H1 (cell line): ENCODE measurements around the gene CBLL2. TPM values are rescaled to one million over a fixed set of nuclear protein-coding genes. Genes with fewer than 3 reads are reported as not detected.

Experiments
- CTCF ChIA-PET: fragments of 300-600 bp; sonication (Branson Sonifier 250); formaldehyde crosslinking; loops from one replicate; lab custom pipeline; 2021; ENCODE audit not compliant: partially characterized antibody; lab: Charles Lee
- POLR2A ChIA-PET: fragments of 300-600 bp; sonication (Branson Sonifier 250); formaldehyde crosslinking; loops from one replicate; lab custom pipeline; 2021; ENCODE audit warnings: inconsistent platforms; ENCODE audit not compliant: partially characterized antibody; lab: Charles Lee
- DNase-seq, 2 experiments: peaks; one replicate each; pipeline versions ENCODE4 v3.0.0 to v3.0.0-alpha.2; 2010 to 2022; ENCODE audit warnings: low spot score in 2 of 2, low read depth in 1 of 2, mixed read lengths in 1 of 2
- FAIRE-seq: peaks from 2 replicates; lab custom pipeline; 2011; peaks lifted over from hg19 to GRCh38; lab: Jason Lieb, UNC
- H2AFZ ChIP-seq: 2 replicates; pipeline ENCODE4 v1.8.1; 2012; ENCODE audit warnings: low read length, inconsistent platforms
- H2AK5ac ChIP-seq: 2 replicates; pipeline ENCODE4 v1.6.1; 2013; ENCODE audit warnings: low read depth, low read length
- H2BK120ac ChIP-seq: replicated peaks from 2 replicates; pipeline ENCODE3; 2013; ENCODE audit warnings: low read depth, low read length, inconsistent platforms
- H2BK12ac ChIP-seq: 2 replicates; pipeline ENCODE4 v1.6.1; 2013; ENCODE audit warnings: low read depth, low read length
- H2BK15ac ChIP-seq: 2 replicates; pipeline ENCODE4 v1.6.1; 2013; ENCODE audit warnings: low read length
- H2BK20ac ChIP-seq: 2 replicates; pipeline ENCODE4 v1.6.1; 2013; ENCODE audit warnings: low read length
- H2BK5ac ChIP-seq: 2 replicates; pipeline ENCODE4 v1.6.1; 2013; ENCODE audit warnings: low read depth, low read length
- H3K14ac ChIP-seq: 2 replicates; pipeline ENCODE4 v1.6.1; 2013; ENCODE audit warnings: inconsistent platforms; ENCODE audit not compliant: insufficient read length
- H3K18ac ChIP-seq: 2 replicates; pipeline ENCODE4 v1.6.1; 2013; ENCODE audit warnings: low read length; ENCODE audit errors: extremely low read depth
- H3K23ac ChIP-seq: 2 replicates; pipeline ENCODE4 v1.6.1; 2013; ENCODE audit warnings: inconsistent platforms; ENCODE audit not compliant: insufficient read length
- H3K23me2 ChIP-seq: 2 replicates; pipeline ENCODE4 v1.6.1; 2013; ENCODE audit warnings: low read depth, low read length
- H3K27ac ChIP-seq: 2 replicates; pipeline ENCODE4 v1.6.1; 2011; ENCODE audit warnings: low read depth, low read length, inconsistent platforms
- H3K27me3 ChIP-seq, 4 experiments: replicated peaks in 1 of 4; 1 replicate in 1 of 4; 2 replicates in 3 of 4; pipeline versions ENCODE4 v1.6.1 to v1.8.1; 2011 to 2013; ENCODE audit warnings: low read length in 3 of 4, mild to moderate bottlenecking in 3 of 4, inconsistent platforms in 2 of 4, mixed read lengths in 2 of 4, moderate library complexity in 1 of 4; ENCODE audit not compliant: control insufficient read depth in 3 of 4, insufficient read depth in 3 of 4; ENCODE audit errors: extremely low read depth in 1 of 4
- H3K36me3 ChIP-seq, 4 experiments: 2 replicates each; pipeline versions ENCODE4 v1.6.1 to v1.8.1; 2011 to 2013; ENCODE audit warnings: mild to moderate bottlenecking in 4 of 4, low read length in 3 of 4, moderate library complexity in 2 of 4, control low read depth in 1 of 4, inconsistent platforms in 1 of 4; ENCODE audit not compliant: insufficient read depth in 4 of 4, control insufficient read depth in 2 of 4
- H3K4ac ChIP-seq: replicated peaks from 2 replicates; pipeline ENCODE3; 2013; ENCODE audit warnings: low read length, low read depth, mixed read lengths, inconsistent platforms; ENCODE audit not compliant: insufficient read length
- H3K4me1 ChIP-seq, 4 experiments: replicated peaks in 1 of 4; 1 replicate in 1 of 4; 2 replicates in 3 of 4; pipeline versions ENCODE4 v1.6.1 to v1.8.1; 2011 to 2013; ENCODE audit warnings: low read length in 3 of 4, inconsistent platforms in 2 of 4, mixed read lengths in 1 of 4; ENCODE audit not compliant: insufficient read depth in 4 of 4, control insufficient read depth in 3 of 4
- H3K4me2 ChIP-seq, 2 experiments: 2 replicates each; pipeline versions ENCODE4 v1.6.1 to v1.8.1; 2011 to 2013; ENCODE audit warnings: low read depth in 2 of 2, low read length in 2 of 2, control low read depth in 1 of 2, inconsistent platforms in 1 of 2, mild to moderate bottlenecking in 1 of 2; ENCODE audit not compliant: insufficient read depth in 1 of 2
- H3K4me3 ChIP-seq, 4 experiments: fragments of 200-600, 300-600 bp in 1 of 4; sonication (generic), shearing (Covaris generic), sonication (Bioruptor Twin) in 1 of 4; 2 replicates each; pipeline versions ENCODE4 v1.5.1 to v1.8.1; 2011 to 2016; ENCODE audit warnings: low read length in 4 of 4, low read depth in 3 of 4, control low read depth in 2 of 4, inconsistent platforms in 2 of 4, mild to moderate bottlenecking in 2 of 4, mixed read lengths in 1 of 4, moderate library complexity in 1 of 4; ENCODE audit not compliant: insufficient read depth in 2 of 4; ENCODE audit errors: extremely low read depth in 1 of 4
- H3K56ac ChIP-seq: replicated peaks from 2 replicates; pipeline ENCODE3; 2013; ENCODE audit warnings: low read depth, mild to moderate bottlenecking, mixed read lengths, low read length, inconsistent platforms; ENCODE audit not compliant: insufficient read length
- H3K79me1 ChIP-seq: 2 replicates; pipeline ENCODE4 v1.6.1; 2013; ENCODE audit warnings: low read depth, low read length, control low read depth
- H3K79me2 ChIP-seq, 2 experiments: 2 replicates each; pipeline versions ENCODE4 v1.6.1 to v1.8.1; 2012 to 2013; ENCODE audit warnings: low read length in 2 of 2, mild to moderate bottlenecking in 2 of 2, inconsistent platforms in 1 of 2; ENCODE audit not compliant: insufficient read depth in 2 of 2, control insufficient read depth in 1 of 2
- H3K9ac ChIP-seq, 4 experiments: replicated peaks in 1 of 4; 1 replicate in 1 of 4; 2 replicates in 3 of 4; pipeline versions ENCODE4 v1.6.1 to v1.8.1; 2011 to 2013; ENCODE audit warnings: low read depth in 3 of 4, low read length in 3 of 4, control low read depth in 2 of 4, mild to moderate bottlenecking in 2 of 4, moderate library complexity in 2 of 4, inconsistent platforms in 1 of 4; ENCODE audit errors: extremely low read depth in 1 of 4
- H3K9me3 ChIP-seq, 2 experiments: 2 replicates each; pipeline versions ENCODE4 v1.6.1 to v1.8.1; 2012 to 2013; ENCODE audit warnings: mild to moderate bottlenecking in 2 of 2, moderate library complexity in 2 of 2, control low read depth in 1 of 2, inconsistent platforms in 1 of 2, low read depth in 1 of 2, low read length in 1 of 2, mixed read lengths in 1 of 2; ENCODE audit not compliant: insufficient read depth in 2 of 2
- H4K20me1 ChIP-seq, 2 experiments: replicated peaks in 1 of 2; 2 replicates each; pipeline versions ENCODE3 to v1.8.1; 2011 to 2013; ENCODE audit warnings: inconsistent platforms in 2 of 2, low read length in 2 of 2, mild to moderate bottlenecking in 1 of 2; ENCODE audit not compliant: insufficient read depth in 2 of 2, control insufficient read depth in 1 of 2
- H4K5ac ChIP-seq: 2 replicates; pipeline ENCODE4 v1.6.1; 2013; ENCODE audit warnings: low read length, low read depth, mixed read lengths, inconsistent platforms; ENCODE audit not compliant: insufficient read length
- H4K8ac ChIP-seq: 2 replicates; pipeline ENCODE4 v1.8.0; 2013; ENCODE audit warnings: mild to moderate bottlenecking, moderate library complexity, low read length, inconsistent platforms; ENCODE audit not compliant: insufficient read depth; ENCODE audit errors: extremely low read depth
- H4K91ac ChIP-seq: replicated peaks from 2 replicates; pipeline ENCODE3; 2013; ENCODE audit warnings: low read length, mixed read lengths, inconsistent platforms; ENCODE audit not compliant: insufficient read length
- BRCA1 ChIP-seq: IDR thresholded peaks from 2 replicates; pipeline ENCODE4 v1.6.1; 2012; ENCODE audit warnings: low read depth, low read length, improper control_type of control experiment
- WGBS, 2 experiments: shearing (Covaris generic) in 1 of 2; methylation state at CpG; one replicate each; pipeline versions ENCODE4 v1.1.6 to v1.1.7; 2013 to 2015; ENCODE audit warnings: low lambda C conversion rate in 2 of 2, mixed read lengths in 2 of 2, inconsistent platforms in 1 of 2, low coverage in 1 of 2, missing lambda C conversion rate in 1 of 2; ENCODE audit not compliant: insufficient replicate concordance in 2 of 2, insufficient coverage in 1 of 2, insufficient read length in 1 of 2; ENCODE audit errors: extremely low coverage in 1 of 2, missing lambda C conversion rate in 1 of 2; 5-methylcytosine and 5-hydroxymethylcytosine counted together
- polyA plus RNA-seq, 7 experiments: library from polyadenylated mRNA; depleted of rRNA in 3 of 7; stranded (reverse) in 5 of 7; unstranded in 2 of 7; fragments of >200 nt in 5 of 7; fragments of 200-250 nt in 2 of 7; gene quantifications; 1 replicate in 5 of 7; 2 replicates in 1 of 7; 4 replicates in 1 of 7; pipeline versions ENCODE4 v1.2.1 to v1.2.3, GENCODE V29; 2011 to 2013; ENCODE audit warnings: missing spikeins in 2 of 7, mixed read lengths in 2 of 7
- total RNA-seq: library from RNA; stranded (reverse); fragmentation: NEBNext Ultra II Directional; extraction: Animal tissue kit (Norgen Biotek cat#: 25700); gene quantifications from 2 replicates; pipeline ENCODE4 v1.2.1, GENCODE V29; 2021

The CBLL2 gene
- total and polyA plus RNA-seq, 2 of the 8 experiments (the other 6 are each of a cell fraction or from before 2014, with no cell fraction given) = not detected

- H2BK20ac ChIP-seq = no peak overlapping the region
- H3K27me3 ChIP-seq = no peaks in the 10 kb centered on the region
- H3K4me1 ChIP-seq = no peaks in the 10 kb centered on the region
- H2BK15ac ChIP-seq = no peak overlapping the region
- no peak overlapping the region for H4K5ac ChIP-seq
- H3K18ac ChIP-seq = no peak overlapping the region
- H2AK5ac ChIP-seq = no peak overlapping the region
- no peak overlapping the region for H2AFZ ChIP-seq
- H3K36me3 ChIP-seq = no peaks in the 10 kb centered on the region
- no peak overlapping the region for H2BK120ac ChIP-seq
- no peak overlapping the region for H4K8ac ChIP-seq
- H2BK12ac ChIP-seq = no peak overlapping the region
- no peak overlapping the region for H3K9ac ChIP-seq
- no peaks in the 10 kb centered on the region for H4K20me1 ChIP-seq
- H3K4me3 ChIP-seq = no peak overlapping the region
- no peak overlapping the region for H4K91ac ChIP-seq
- TF ChIP-seq BRCA1 = no peak
- FAIRE-seq (no peak), DNase-seq (no peak)
- H3K14ac ChIP-seq = no peak overlapping the region
- H3K56ac ChIP-seq = no peak overlapping the region
- H3K79me1 ChIP-seq = no peaks in the 10 kb centered on the region
- H3K79me2 ChIP-seq = no peaks in the 10 kb centered on the region
- no peak overlapping the region for H2BK5ac ChIP-seq
- H3K9me3 ChIP-seq = no peaks in the 10 kb centered on the region
- H3K23me2 ChIP-seq = no peaks in the 10 kb centered on the region
- no peak overlapping the region for H3K4ac ChIP-seq
- ChIA-PET POLR2A (no interaction called here), CTCF (interaction anchor here (0.6 kb wide), 1 partner anchor 398 kb away, joined by 3 read pairs; the partner anchor contains the start of gene MBTPS2)
- no peak overlapping the region for H3K27ac ChIP-seq
- H3K23ac ChIP-seq = no peak overlapping the region
- 83% methylated on average over 2 of the region's 2 CpGs; no CpG with 5 or more reads in 1 of the 2 experiments for WGBS, 2 experiments
- H3K4me2 ChIP-seq = no peak overlapping the region
These were observed 35.2 kb upstream of the CBLL2 start for GRCh38 chrX:22237479-22237878.
